CD4-positive, alpha-beta T cell (primary cell): ENCODE data around the gene PATJ. TPM values are rescaled to one million over a fixed set of nuclear protein-coding genes. Genes with fewer than 3 reads are reported as not detected.

ENCODE experiments used
- ATAC-seq: fragments of 200-7000 bp; cut with Tn5 transposase; one replicate; pipeline ENCODE4 v1.10.0; 2022; ENCODE audit warnings: mild to moderate bottlenecking; ENCODE audit not compliant: poor library complexity
- CTCF ChIA-PET: fragments of 350-600 bp; sonication (Branson Sonifier 250); formaldehyde crosslinking; loops from one replicate; lab custom pipeline; 2021; ENCODE audit warnings: antibody characterized with exemption, inconsistent platforms; lab: Charles Lee
- POLR2A ChIA-PET: fragments of 350-600 bp; sonication (Branson Sonifier 250); formaldehyde crosslinking; loops from one replicate; lab custom pipeline; 2021; ENCODE audit warnings: antibody characterized with exemption, inconsistent platforms; lab: Charles Lee
- DNase-seq, 14 experiments: peaks; one replicate each; pipeline ENCODE4 v3.0.0-alpha.2; 2013 to 2020; ENCODE audit warnings: mixed read lengths in 2 of 14
- H3K27ac ChIP-seq, 2 donors: one replicate each; pipeline versions ENCODE4 v1.5.1 to v1.7.0; 2013; ENCODE audit warnings: low read length in 2 of 2, low read depth in 1 of 2, mild to moderate bottlenecking in 1 of 2
- H3K27me3 ChIP-seq, 2 experiments: 1 replicate in 1 of 2; 2 replicates in 1 of 2; pipeline versions ENCODE4 v1.6.1 to v1.7.0; 2013; ENCODE audit warnings: low read length in 2 of 2, control low read depth in 1 of 2, mild to moderate bottlenecking in 1 of 2, moderate library complexity in 1 of 2; ENCODE audit not compliant: insufficient read depth in 2 of 2, control insufficient read depth in 1 of 2
- H3K36me3 ChIP-seq: one replicate; pipeline ENCODE4 v1.6.1; 2013; ENCODE audit warnings: low read length, control low read depth; ENCODE audit not compliant: insufficient read depth
- H3K4me1 ChIP-seq: one replicate; pipeline ENCODE4 v1.6.1; 2013; ENCODE audit warnings: low read length, control low read depth; ENCODE audit not compliant: insufficient read depth
- H3K4me3 ChIP-seq: one replicate; pipeline ENCODE4 v1.5.1; 2013; ENCODE audit warnings: mild to moderate bottlenecking, low read length, moderate library complexity
- H3K9me3 ChIP-seq, 2 experiments: 1 replicate in 1 of 2; 2 replicates in 1 of 2; pipeline versions ENCODE4 v1.6.1 to v1.7.0; 2013; ENCODE audit warnings: low read length in 2 of 2, mild to moderate bottlenecking in 2 of 2, control low read depth in 1 of 2, moderate library complexity in 1 of 2; ENCODE audit not compliant: control insufficient read depth in 1 of 2, insufficient read depth in 1 of 2
- H3K27ac Mint-ChIP-seq: one replicate; pipeline ENCODE4 v1.8.0; 2020; ENCODE audit warnings: mixed read lengths
- H3K27me3 Mint-ChIP-seq: one replicate; pipeline ENCODE4 v1.8.0; 2021; ENCODE audit warnings: mixed read lengths
- H3K36me3 Mint-ChIP-seq: one replicate; pipeline ENCODE4 v1.8.0; 2021; ENCODE audit warnings: low read depth, mixed read lengths
- H3K4me1 Mint-ChIP-seq: one replicate; pipeline ENCODE4 v1.8.0; 2021; ENCODE audit warnings: low read depth, mixed read lengths
- H3K4me3 Mint-ChIP-seq: one replicate; pipeline ENCODE4 v1.8.0; 2020; ENCODE audit warnings: mild to moderate bottlenecking, mixed read lengths
- H3K9me3 Mint-ChIP-seq: one replicate; pipeline ENCODE4 v1.8.0; 2020; ENCODE audit warnings: mixed read lengths
- CTCF ChIP-seq: fragments of 200-600 bp; IDR thresholded peaks from one replicate; pipeline ENCODE4 v1.8.0; 2022; ENCODE audit warnings: antibody characterized with exemption, mild to moderate bottlenecking
- intact Hi-C, 2 experiments: fragments of 100-400 bp; cut with DNase I in 1 of 2; cut with micrococcal nuclease in 1 of 2; formaldehyde crosslinking; loops; one replicate each; pipeline versions ENCODE4 v1.15.1 to v1.9.0; 2023 to 2025; cut with DNase I, micrococcal nuclease
- total RNA-seq, 174 experiments: library from RNA in 2 of 174; stranded (reverse) in 2 of 174; gene quantifications; one replicate each; pipeline ENCODE4 v1.2.3 and lab custom pipeline; 2021 to 2026

Gene PATJ
- total RNA-seq, 2 experiments from 2014 or later = 50.4 to 54.1 TPM

- Histone ChIP-seq H3K9me3 (no peaks in the 10 kb centered on the region), H3K27me3 (peaks cover 30 to 42% of the 10 kb centered on the region in 2 experiments), H3K27ac (no peak overlapping the region), H3K4me3 (no peak overlapping the region), H3K4me1 (no peaks in the 10 kb centered on the region), H3K36me3 (no peaks in the 10 kb centered on the region)
- ChIA-PET POLR2A (no interaction called here), CTCF (no interaction called here)
- no peaks in the 10 kb centered on the region for H3K36me3 Mint-ChIP-seq
- intact Hi-C loops = no loop called here
- no peak for TF ChIP-seq CTCF
- ATAC-seq (no peak), DNase-seq (no peak)
- peaks cover 5% of the 10 kb centered on the region for H3K4me1 Mint-ChIP-seq
- no peak overlapping the region for H3K4me3 Mint-ChIP-seq
- H3K27me3 Mint-ChIP-seq = peaks cover 48% of the 10 kb centered on the region
- no peaks in the 10 kb centered on the region for H3K9me3 Mint-ChIP-seq
- H3K27ac Mint-ChIP-seq = no peak overlapping the region
These were observed 453.9 kb downstream of the PATJ start for GRCh38 chr1:62196086-62196690.

- POLR2A ChIA-PET = no interaction called here
- Histone ChIP-seq H3K4me3 (no peak overlapping the region), H3K36me3 (no peaks in the 10 kb centered on the region), H3K4me1 (no peaks in the 10 kb centered on the region), H3K27ac (no peak overlapping the region), H3K9me3 (no peaks in the 10 kb centered on the region), H3K27me3 (peaks cover 28 to 42% of the 10 kb centered on the region in 2 experiments)
- DNase-seq = no peak
- no peak for ATAC-seq
- intact Hi-C loops = no loop called here
- Mint-ChIP-seq H3K4me1 (peaks cover 5% of the 10 kb centered on the region), H3K36me3 (no peaks in the 10 kb centered on the region), H3K4me3 (no peak overlapping the region), H3K27ac (no peak overlapping the region), H3K27me3 (peaks cover 41% of the 10 kb centered on the region), H3K9me3 (no peaks in the 10 kb centered on the region)
- CTCF ChIA-PET = interaction anchor here (1.1 kb wide), 1 partner anchor 22 kb away, joined by 3 read pairs; no protein-coding TSS in a partner anchor
- TF ChIP-seq CTCF = no peak
These were observed 455.9 kb downstream of the PATJ start for GRCh38 chr1:62198069-62198780.

GRCh38 chr1:62198781-62199125 lies 456.5 kb downstream of the PATJ start:
- intact Hi-C loops = no loop called here

More at GRCh38 chr1:62198781-62199125, 456.5 kb downstream of the PATJ start:
- Histone ChIP-seq H3K27me3 (peaks cover 23 to 42% of the 10 kb centered on the region in 2 experiments), H3K4me1 (no peaks in the 10 kb centered on the region), H3K9me3 (no peaks in the 10 kb centered on the region), H3K4me3 (no peak overlapping the region), H3K27ac (no peak overlapping the region), H3K36me3 (no peaks in the 10 kb centered on the region)
- DNase-seq = no peak
- H3K27ac Mint-ChIP-seq = no peak overlapping the region
- no peak overlapping the region for H3K4me3 Mint-ChIP-seq
- CTCF ChIA-PET = no interaction called here
- TF ChIP-seq CTCF = no peak
- POLR2A ChIA-PET = no interaction called here
- H3K4me1 Mint-ChIP-seq = peaks cover 5% of the 10 kb centered on the region
- peaks cover 37% of the 10 kb centered on the region for H3K27me3 Mint-ChIP-seq
- no peak for ATAC-seq
- H3K36me3 Mint-ChIP-seq = no peaks in the 10 kb centered on the region
- H3K9me3 Mint-ChIP-seq = no peaks in the 10 kb centered on the region
